ENCODE measurements around the gene MROH9.

The MROH9 gene

DNA sequence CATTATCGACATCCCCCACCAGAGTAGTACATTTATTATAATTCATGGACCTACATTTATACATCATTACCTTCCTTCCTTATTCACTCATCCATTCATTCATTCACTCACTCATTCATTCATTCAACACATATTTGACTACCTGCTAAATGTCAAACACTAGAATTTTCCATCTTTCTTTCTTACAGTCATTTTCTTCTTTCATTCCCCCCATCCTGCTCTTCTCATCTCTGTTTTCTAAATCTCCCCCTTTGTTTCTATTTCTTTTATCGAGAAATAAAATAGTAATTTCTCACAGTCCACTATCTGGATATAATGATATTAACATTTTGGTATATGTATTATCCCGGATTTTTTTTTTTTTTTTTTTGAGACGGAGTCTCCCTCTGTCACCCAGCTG, 127.6 kb downstream of the MROH9 start:
- H3K4me3 ChIP-seq (ENCODE audit: low read depth, low read length) = no peak overlapping the region
- TF ChIP-seq, protein P1, sequence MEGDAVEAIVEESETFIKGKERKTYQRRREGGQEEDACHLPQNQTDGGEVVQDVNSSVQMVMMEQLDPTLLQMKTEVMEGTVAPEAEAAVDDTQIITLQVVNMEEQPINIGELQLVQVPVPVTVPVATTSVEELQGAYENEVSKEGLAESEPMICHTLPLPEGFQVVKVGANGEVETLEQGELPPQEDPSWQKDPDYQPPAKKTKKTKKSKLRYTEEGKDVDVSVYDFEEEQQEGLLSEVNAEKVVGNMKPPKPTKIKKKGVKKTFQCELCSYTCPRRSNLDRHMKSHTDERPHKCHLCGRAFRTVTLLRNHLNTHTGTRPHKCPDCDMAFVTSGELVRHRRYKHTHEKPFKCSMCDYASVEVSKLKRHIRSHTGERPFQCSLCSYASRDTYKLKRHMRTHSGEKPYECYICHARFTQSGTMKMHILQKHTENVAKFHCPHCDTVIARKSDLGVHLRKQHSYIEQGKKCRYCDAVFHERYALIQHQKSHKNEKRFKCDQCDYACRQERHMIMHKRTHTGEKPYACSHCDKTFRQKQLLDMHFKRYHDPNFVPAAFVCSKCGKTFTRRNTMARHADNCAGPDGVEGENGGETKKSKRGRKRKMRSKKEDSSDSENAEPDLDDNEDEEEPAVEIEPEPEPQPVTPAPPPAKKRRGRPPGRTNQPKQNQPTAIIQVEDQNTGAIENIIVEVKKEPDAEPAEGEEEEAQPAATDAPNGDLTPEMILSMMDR (IDR thresholded peaks at IDR 0.05; ENCODE audit: insufficient read depth, low read depth, low read length, missing control alignments) = no peak
- DNase-seq (ENCODE audit: low read depth) = no peak

DNA sequence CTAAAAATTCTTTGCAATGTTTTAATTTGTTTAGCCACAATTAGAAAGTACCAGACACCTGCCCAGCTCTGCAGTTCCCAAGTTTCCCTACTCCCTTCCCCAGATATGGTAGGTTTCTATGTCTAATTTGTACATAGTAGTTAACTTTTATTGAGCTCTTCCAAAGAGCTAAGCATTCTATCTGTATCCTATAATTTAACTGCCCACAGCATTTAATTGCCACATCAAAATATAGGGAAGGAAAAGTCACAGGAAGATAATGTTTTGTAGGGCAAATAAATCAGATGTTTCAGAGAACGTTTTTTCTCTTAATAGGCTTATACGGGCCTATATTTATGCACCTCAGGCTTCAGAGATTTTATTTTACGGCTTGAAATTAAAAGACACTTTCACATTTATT, 139.7 kb downstream of the MROH9 start:
- no peak for DNase-seq (ENCODE audit: low read depth)
- TF ChIP-seq, protein P1 (IDR thresholded peaks at IDR 0.05; ENCODE audit: insufficient read depth, low read depth, low read length, missing control alignments) = no peak
- H3K4me3 ChIP-seq (ENCODE audit: low read depth, low read length) = no peak overlapping the region

DNA sequence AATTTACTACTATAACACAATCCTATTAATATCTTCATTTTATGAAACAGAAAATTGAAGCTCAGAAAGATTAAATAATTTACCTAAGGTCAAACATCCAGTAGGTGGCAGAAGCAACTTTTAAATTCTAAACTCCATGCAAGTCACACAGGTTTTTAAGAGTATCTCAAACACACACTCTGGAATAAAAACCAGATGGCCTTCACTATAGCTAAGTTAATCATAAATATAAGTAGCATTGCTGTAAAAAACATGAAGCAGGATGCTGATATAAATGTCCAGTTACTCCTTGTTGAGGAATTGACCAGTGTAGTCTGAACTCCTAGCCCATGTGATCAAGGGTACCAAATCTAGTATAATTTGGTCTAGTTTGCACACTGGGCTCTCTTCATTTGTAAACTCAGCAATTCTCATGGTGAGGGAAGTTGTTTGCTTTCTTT, 146.0 kb downstream of the MROH9 start:
- TF ChIP-seq, protein P1 (IDR thresholded peaks at IDR 0.05; ENCODE audit: insufficient read depth, low read depth, low read length, missing control alignments) = peak; percentile 14
- DNase-seq (ENCODE audit: low read depth) = peak; percentile 7
- H3K4me3 ChIP-seq (ENCODE audit: low read depth, low read length) = no peak overlapping the region

DNA sequence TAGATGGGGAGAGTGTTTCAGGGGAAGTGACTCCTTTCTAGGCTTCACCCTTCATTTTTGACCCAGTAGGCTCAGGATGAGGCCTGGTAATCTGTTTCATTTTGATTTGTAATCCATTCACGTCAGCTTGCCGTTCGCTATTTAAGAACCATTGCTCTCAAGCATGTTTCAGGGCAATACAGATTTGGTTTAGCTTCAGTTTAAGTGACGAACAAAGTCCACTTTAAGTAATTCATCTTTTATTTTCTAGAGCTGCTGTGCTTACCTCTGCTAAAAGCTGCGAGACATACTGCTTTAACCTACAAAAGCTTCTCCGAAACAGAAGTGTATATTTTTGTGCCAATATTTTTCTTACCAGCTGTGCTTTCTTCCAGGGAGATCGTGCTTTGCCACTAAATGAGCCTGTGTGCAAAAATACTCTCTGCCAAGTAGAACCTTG, 146.4 kb downstream of the MROH9 start:
- TF ChIP-seq, protein P1 (IDR thresholded peaks at IDR 0.05; ENCODE audit: insufficient read depth, low read depth, low read length, missing control alignments) = no peak
- no peak overlapping the region for H3K4me3 ChIP-seq (ENCODE audit: low read depth, low read length)
- no peak for DNase-seq (ENCODE audit: low read depth)

DNA sequence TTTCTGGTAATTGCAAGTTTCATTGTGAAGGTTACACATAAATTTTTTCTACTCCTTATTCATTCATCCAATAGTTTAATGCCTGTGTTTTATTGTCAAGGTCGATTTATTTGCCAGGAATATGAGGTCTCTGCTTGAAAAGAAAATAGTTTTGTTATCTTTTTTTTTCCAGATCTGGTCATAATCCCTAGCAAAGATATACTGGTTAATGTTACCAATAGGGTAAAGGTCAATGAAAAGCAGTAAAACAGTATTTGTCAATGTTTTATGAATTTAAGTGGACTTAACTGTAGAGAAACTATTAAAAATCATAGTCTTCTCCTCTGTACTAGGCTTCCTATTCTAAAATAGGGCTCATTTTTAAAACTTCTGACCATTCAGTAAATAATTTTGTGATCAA, 147.3 kb downstream of the MROH9 start:
- no peak for DNase-seq (ENCODE audit: low read depth)
- TF ChIP-seq, protein P1 (IDR thresholded peaks at IDR 0.05; ENCODE audit: insufficient read depth, low read depth, low read length, missing control alignments) = no peak
- no peak overlapping the region for H3K4me3 ChIP-seq (ENCODE audit: low read depth, low read length)

DNA sequence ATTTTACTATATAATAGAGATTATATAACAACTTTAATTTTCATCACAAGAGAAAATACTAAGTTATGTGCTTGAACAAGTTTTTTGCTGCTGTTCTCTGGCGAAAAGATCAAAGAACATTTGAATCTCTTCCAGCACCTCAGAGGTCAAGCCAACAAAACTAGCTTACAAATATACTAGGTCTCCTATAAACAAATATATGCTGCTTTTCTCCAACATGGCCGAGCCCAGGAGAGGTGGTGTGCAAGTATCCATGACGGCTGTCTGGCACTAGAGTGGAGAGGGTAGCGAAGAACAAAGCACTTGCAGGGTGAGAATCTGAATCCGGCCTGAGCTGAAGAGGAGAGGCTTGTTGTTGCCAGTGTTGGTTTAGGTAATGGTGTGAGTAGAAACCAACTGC, 147.9 kb downstream of the MROH9 start:
- DNase-seq (ENCODE audit: low read depth) = no peak
- TF ChIP-seq, protein P1 (IDR thresholded peaks at IDR 0.05; ENCODE audit: insufficient read depth, low read depth, low read length, missing control alignments) = no peak
- H3K4me3 ChIP-seq (ENCODE audit: low read depth, low read length) = no peak overlapping the region

DNA sequence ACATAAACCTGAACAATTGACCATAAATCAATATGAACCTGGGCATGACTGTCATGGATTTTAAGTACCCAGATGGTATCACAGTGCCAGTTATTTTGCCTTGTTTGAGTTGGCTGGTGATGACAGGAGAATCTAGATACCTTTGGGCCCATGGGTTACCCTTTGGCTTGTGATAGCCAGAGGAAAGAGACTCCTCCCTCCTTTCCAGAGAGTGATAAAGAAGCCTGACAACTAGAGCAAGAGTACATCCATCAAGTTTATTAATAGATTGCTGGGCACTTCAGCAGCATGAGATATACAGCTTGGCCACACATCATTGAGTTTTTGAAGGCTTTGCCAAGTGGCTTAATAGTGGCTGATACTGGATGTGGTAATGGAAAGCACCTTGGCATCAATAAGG, 148.8 kb downstream of the MROH9 start:
- no peak overlapping the region for H3K4me3 ChIP-seq (ENCODE audit: low read depth, low read length)
- TF ChIP-seq, protein P1 (IDR thresholded peaks at IDR 0.05; ENCODE audit: insufficient read depth, low read depth, low read length, missing control alignments) = no peak
- DNase-seq (ENCODE audit: low read depth) = no peak
